ENCODE data around the gene MICAL1. TPM values are rescaled to one million over a fixed set of nuclear protein-coding genes. Genes with fewer than 3 reads are reported as not detected.

MICAL1 gene
- total RNA-seq, 1 donor from 2014 or later = 32.4 TPM

GRCh38 chr6:109454496-109455436 lies 806 bp downstream of the MICAL1 start:
- peak overlapping the region; percentile 67 to 82 (median 77) for H3K9ac ChIP-seq (ENCODE audit: low read depth in 1 of 3, low read length in 3 of 3)
- H3K27ac ChIP-seq (ENCODE audit: low read depth, low read length) = peak overlapping the region; percentile 60
- no peaks in the 10 kb centered on the region for H3K27me3 ChIP-seq (ENCODE audit: control insufficient read depth in 3 of 3, insufficient read depth in 3 of 3, low read length in 3 of 3)
- H3K9me3 ChIP-seq (ENCODE audit: control insufficient read depth in 3 of 3, low read length in 3 of 3) = no peaks in the 10 kb centered on the region
- peaks cover 26 to 45% (median 29%) of the 10 kb centered on the region in 3 donors for H3K4me1 ChIP-seq (ENCODE audit: control insufficient read depth in 3 of 3, insufficient read depth in 3 of 3, low read length in 3 of 3)
- peaks cover 0 to 6% (median 4%) of the 10 kb centered on the region in 3 donors for H3K36me3 ChIP-seq (ENCODE audit: control insufficient read depth in 3 of 3, insufficient read depth in 3 of 3, low read length in 3 of 3)
- peak overlapping the region; percentile 81 to 92 (median 86) for H3K4me3 ChIP-seq (ENCODE audit: low read length in 3 of 3)

DNA sequence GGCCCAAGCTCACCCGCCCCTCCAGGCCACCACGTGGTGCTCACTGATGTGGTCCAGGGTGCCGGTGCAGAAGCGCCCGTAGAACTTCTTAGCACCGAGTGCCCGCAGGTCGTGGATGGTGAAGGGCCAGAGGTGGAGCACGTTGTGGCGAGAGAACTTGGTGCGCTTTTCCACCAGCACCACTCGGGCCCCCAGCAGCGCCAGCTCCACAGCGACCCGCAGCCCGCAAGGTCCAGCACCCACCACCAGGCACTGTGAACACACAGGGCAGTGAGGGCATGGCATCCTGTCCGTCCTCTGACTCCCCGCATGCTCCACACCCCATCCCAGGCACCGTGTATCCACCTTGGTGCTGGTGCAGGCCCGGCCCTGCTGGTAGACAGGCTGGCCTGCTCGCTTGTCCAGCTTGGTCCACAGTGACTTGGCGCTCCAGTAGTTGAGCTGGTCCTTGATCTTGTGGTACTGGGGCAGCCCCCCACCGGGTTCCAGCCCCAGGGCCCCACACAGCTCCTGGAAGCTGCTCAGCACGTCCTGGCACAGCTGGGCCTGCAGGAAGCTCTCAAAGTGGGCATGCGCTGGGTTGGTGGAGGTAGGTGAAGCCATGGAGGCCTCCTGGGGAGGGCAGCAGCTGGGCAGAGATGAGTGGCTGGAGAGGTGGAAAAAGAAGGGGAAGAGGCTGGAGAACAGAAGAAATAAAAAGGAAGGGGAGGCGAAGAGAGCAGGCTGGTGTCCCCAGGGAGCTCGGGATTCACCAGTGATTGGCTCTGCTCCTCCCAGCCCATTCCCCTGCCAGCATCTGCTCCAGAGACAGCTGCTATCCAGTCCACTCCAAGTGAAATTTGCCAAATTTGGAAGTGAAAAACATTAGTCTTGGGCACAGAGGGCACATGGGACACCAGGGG lies 1.7 kb downstream of the MICAL1 start:
- Histone ChIP-seq H3K9me3 (ENCODE audit: control insufficient read depth in 3 of 3, low read length in 3 of 3) (no peaks in the 10 kb centered on the region), H3K27ac (ENCODE audit: low read depth, low read length) (no peak overlapping the region), H3K9ac (ENCODE audit: low read depth in 1 of 3, low read length in 3 of 3) (peak overlapping the region; percentile 1 to 45 (median 10)), H3K36me3 (ENCODE audit: control insufficient read depth in 3 of 3, insufficient read depth in 3 of 3, low read length in 3 of 3) (peaks cover 0 to 6% (median 4%) of the 10 kb centered on the region in 3 donors), H3K27me3 (ENCODE audit: control insufficient read depth in 3 of 3, insufficient read depth in 3 of 3, low read length in 3 of 3) (no peaks in the 10 kb centered on the region), H3K4me1 (ENCODE audit: control insufficient read depth in 3 of 3, insufficient read depth in 3 of 3, low read length in 3 of 3) (peaks cover 26 to 44% (median 29%) of the 10 kb centered on the region in 3 donors), H3K4me3 (ENCODE audit: low read length in 3 of 3) (peak overlapping the region; percentile 12 to 65 (median 64))

GRCh38 chr6:109453156-109453555 lies 2.4 kb downstream of the MICAL1 start:
- no peaks in the 10 kb centered on the region for H3K27me3 ChIP-seq (ENCODE audit: control insufficient read depth in 3 of 3, insufficient read depth in 3 of 3, low read length in 3 of 3)
- no peak overlapping the region for H3K9ac ChIP-seq (ENCODE audit: low read depth in 1 of 3, low read length in 3 of 3)
- H3K4me3 ChIP-seq (ENCODE audit: low read length in 3 of 3) = no peak overlapping the region
- no peak overlapping the region for H3K27ac ChIP-seq (ENCODE audit: low read depth, low read length)
- H3K36me3 ChIP-seq (ENCODE audit: control insufficient read depth in 3 of 3, insufficient read depth in 3 of 3, low read length in 3 of 3) = peaks cover 0 to 6% (median 4%) of the 10 kb centered on the region in 3 donors
- peaks cover 26 to 37% (median 29%) of the 10 kb centered on the region in 3 donors for H3K4me1 ChIP-seq (ENCODE audit: control insufficient read depth in 3 of 3, insufficient read depth in 3 of 3, low read length in 3 of 3)
- no peaks in the 10 kb centered on the region for H3K9me3 ChIP-seq (ENCODE audit: control insufficient read depth in 3 of 3, low read length in 3 of 3)

- Histone ChIP-seq H3K4me3 (ENCODE audit: low read length in 3 of 3) (no peak overlapping the region), H3K27me3 (ENCODE audit: control insufficient read depth in 3 of 3, insufficient read depth in 3 of 3, low read length in 3 of 3) (no peaks in the 10 kb centered on the region), H3K36me3 (ENCODE audit: control insufficient read depth in 3 of 3, insufficient read depth in 3 of 3, low read length in 3 of 3) (peaks cover 0 to 6% (median 4%) of the 10 kb centered on the region in 3 donors), H3K27ac (ENCODE audit: low read depth, low read length) (no peak overlapping the region), H3K9me3 (ENCODE audit: control insufficient read depth in 3 of 3, low read length in 3 of 3) (no peaks in the 10 kb centered on the region), H3K4me1 (ENCODE audit: control insufficient read depth in 3 of 3, insufficient read depth in 3 of 3, low read length in 3 of 3) (peaks cover 21 to 30% (median 26%) of the 10 kb centered on the region in 3 donors), H3K9ac (ENCODE audit: low read depth in 1 of 3, low read length in 3 of 3) (no peak overlapping the region)
Observed at GRCh38 chr6:109452181-109452580, 3.4 kb downstream of the MICAL1 start.

- Histone ChIP-seq H3K27ac (ENCODE audit: low read depth, low read length) (no peak overlapping the region), H3K4me3 (ENCODE audit: low read length in 3 of 3) (no peak overlapping the region), H3K9ac (ENCODE audit: low read depth in 1 of 3, low read length in 3 of 3) (no peak overlapping the region), H3K36me3 (ENCODE audit: control insufficient read depth in 3 of 3, insufficient read depth in 3 of 3, low read length in 3 of 3) (peaks cover 4 to 9% (median 4%) of the 10 kb centered on the region in 3 donors), H3K4me1 (ENCODE audit: control insufficient read depth in 3 of 3, insufficient read depth in 3 of 3, low read length in 3 of 3) (peaks cover 13 to 22% (median 18%) of the 10 kb centered on the region in 3 donors), H3K27me3 (ENCODE audit: control insufficient read depth in 3 of 3, insufficient read depth in 3 of 3, low read length in 3 of 3) (no peaks in the 10 kb centered on the region), H3K9me3 (ENCODE audit: control insufficient read depth in 3 of 3, low read length in 3 of 3) (no peaks in the 10 kb centered on the region)
Observed at GRCh38 chr6:109451376-109451775, 4.2 kb downstream of the MICAL1 start.

DNA sequence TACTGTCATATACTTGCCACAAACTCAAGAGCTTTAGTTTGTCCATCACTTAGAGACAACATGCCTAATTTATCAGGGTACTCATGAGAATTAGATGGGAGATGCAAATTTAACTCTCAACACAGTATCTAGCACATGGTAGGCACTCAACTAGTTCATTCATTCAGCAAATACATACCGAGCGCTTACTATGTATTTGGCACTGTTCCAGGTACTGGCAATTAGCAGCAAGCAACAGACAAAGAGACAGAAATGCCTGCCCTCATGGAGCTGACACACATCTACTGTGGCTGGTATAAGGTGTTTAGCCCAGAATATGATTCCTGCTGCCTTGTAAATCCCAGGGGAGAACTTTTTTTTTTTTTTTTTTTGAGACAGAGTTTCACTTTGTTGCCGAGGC lies 4.8 kb downstream of the MICAL1 start:
- no peaks in the 10 kb centered on the region for H3K27me3 ChIP-seq (ENCODE audit: control insufficient read depth in 3 of 3, insufficient read depth in 3 of 3, low read length in 3 of 3)
- no peak overlapping the region for H3K9ac ChIP-seq (ENCODE audit: low read depth in 1 of 3, low read length in 3 of 3)
- no peaks in the 10 kb centered on the region for H3K9me3 ChIP-seq (ENCODE audit: control insufficient read depth in 3 of 3, low read length in 3 of 3)
- H3K4me3 ChIP-seq (ENCODE audit: low read length in 3 of 3) = no peak overlapping the region
- H3K4me1 ChIP-seq (ENCODE audit: control insufficient read depth in 3 of 3, insufficient read depth in 3 of 3, low read length in 3 of 3) = peaks cover 12 to 17% (median 13%) of the 10 kb centered on the region in 3 donors
- H3K36me3 ChIP-seq (ENCODE audit: control insufficient read depth in 3 of 3, insufficient read depth in 3 of 3, low read length in 3 of 3) = peaks cover 6 to 10% (median 6%) of the 10 kb centered on the region in 3 donors
- no peak overlapping the region for H3K27ac ChIP-seq (ENCODE audit: low read depth, low read length)

DNA sequence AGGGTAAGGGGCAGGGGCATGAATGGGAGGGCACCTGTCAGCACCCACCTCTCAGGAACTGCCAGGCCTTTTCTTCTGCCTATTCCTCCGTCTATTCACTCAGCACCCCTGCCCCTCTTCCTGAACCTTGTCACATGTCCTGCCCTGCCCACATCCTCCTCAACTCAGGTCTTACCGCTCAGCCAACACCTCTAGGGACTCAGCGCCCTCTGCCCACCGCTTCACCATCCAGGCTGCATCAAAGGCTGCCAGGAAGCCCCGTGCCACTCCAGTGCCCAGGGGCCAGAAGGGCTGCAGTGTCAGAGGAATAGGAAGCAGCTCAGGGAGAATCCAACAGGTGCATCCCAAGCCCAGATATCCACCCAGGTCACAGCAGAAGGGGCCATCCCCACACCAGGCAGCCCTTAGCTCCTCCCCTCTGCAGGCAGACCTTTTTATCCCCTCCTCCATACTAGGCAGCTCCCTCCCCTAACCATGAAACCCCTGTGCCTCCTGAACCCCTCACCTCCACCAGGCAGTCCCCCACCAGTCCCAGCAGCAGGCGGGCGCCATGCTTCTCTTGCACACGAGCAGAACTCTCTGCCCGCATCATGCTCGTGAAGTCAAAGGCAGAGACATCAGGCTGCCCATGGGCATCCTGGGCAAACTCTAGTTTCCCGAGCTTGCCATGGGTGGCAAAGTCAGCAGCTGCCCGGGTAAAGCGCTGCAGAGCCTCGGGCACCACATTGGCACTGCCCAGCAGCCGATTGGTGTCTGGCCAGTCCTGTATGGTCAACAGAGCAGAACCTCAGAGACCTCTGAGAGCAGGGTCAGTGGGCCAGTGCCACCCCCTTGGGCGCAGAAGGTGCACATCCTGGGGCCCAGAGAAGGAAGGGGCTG lies 5.5 kb downstream of the MICAL1 start:
- Histone ChIP-seq H3K9ac (ENCODE audit: low read depth in 1 of 3, low read length in 3 of 3) (no peak overlapping the region), H3K36me3 (ENCODE audit: control insufficient read depth in 3 of 3, insufficient read depth in 3 of 3, low read length in 3 of 3) (peaks cover 6 to 14% (median 10%) of the 10 kb centered on the region in 3 donors), H3K27ac (ENCODE audit: low read depth, low read length) (no peak overlapping the region), H3K4me3 (ENCODE audit: low read length in 3 of 3) (no peak overlapping the region), H3K4me1 (ENCODE audit: control insufficient read depth in 3 of 3, insufficient read depth in 3 of 3, low read length in 3 of 3) (peaks cover 9 to 12% (median 12%) of the 10 kb centered on the region in 3 donors), H3K27me3 (ENCODE audit: control insufficient read depth in 3 of 3, insufficient read depth in 3 of 3, low read length in 3 of 3) (no peaks in the 10 kb centered on the region), H3K9me3 (ENCODE audit: control insufficient read depth in 3 of 3, low read length in 3 of 3) (no peaks in the 10 kb centered on the region)

DNA sequence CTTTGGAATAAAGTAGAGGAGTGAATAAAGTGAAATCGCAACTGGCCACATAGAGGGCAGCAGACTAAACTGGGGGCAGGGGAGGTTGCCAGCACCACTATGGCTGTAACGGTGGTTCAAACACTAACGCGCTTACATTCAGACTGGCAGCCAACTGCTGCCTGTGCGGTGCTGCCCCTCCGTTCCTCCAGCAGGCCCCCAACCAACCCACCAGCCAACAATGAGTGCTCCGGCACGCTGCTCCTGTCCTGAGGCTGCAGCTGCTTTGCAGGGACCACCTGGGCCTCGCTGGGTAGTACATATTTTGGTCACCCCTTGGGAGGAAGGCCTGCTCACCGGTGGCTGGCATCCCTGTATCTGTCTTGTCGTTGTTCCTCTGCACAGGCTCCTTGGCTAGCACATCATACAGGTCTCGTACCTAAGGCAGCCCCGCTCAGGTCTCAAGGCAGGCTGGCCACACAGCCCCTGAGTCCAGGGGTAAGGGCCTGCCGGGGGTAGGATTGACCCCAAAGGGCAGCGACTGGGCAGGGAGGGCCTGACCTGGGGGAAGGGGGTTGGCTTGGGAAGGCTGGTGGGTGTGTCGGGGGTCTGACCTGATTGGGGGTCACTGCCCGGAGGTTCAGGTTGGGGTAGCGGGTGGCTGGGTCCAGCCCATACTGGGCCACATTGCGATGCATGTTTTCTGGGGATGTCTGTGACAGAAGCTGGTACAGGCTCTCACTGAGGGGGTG lies 6.3 kb downstream of the MICAL1 start:
- H3K36me3 ChIP-seq (ENCODE audit: control insufficient read depth in 3 of 3, insufficient read depth in 3 of 3, low read length in 3 of 3) = peaks cover 9 to 18% (median 10%) of the 10 kb centered on the region in 3 donors
- no peak overlapping the region for H3K9ac ChIP-seq (ENCODE audit: low read depth in 1 of 3, low read length in 3 of 3)
- H3K4me3 ChIP-seq (ENCODE audit: low read length in 3 of 3) = no peak overlapping the region
- no peaks in the 10 kb centered on the region for H3K9me3 ChIP-seq (ENCODE audit: control insufficient read depth in 3 of 3, low read length in 3 of 3)
- H3K27ac ChIP-seq (ENCODE audit: low read depth, low read length) = no peak overlapping the region
- H3K27me3 ChIP-seq (ENCODE audit: control insufficient read depth in 3 of 3, insufficient read depth in 3 of 3, low read length in 3 of 3) = no peaks in the 10 kb centered on the region
- H3K4me1 ChIP-seq (ENCODE audit: control insufficient read depth in 3 of 3, insufficient read depth in 3 of 3, low read length in 3 of 3) = peaks cover 4 to 8% (median 8%) of the 10 kb centered on the region in 3 donors

Data from skeletal muscle tissue (tissue), 4 donors.